Activated naive CD4-positive, alpha-beta T cell treated with anti-CD3 and anti-CD28 coated beads, Interleukin-2, amount 50 U/mL, for 24 hours (primary cell): ENCODE results near the gene LAGE3.
A peak's percentile ranks its signal among the peaks of the same experiment; 100 is the strongest.
"Not testable (repeated sequence)": the region's sequence is repeated elsewhere in the genome, so short reads cannot be mapped to it uniquely, and the experiment has no call there.

Source experiments
- H3K27ac Mint-ChIP-seq: one replicate; pipeline ENCODE4 v1.8.0; 2021; ENCODE audit warnings: mild to moderate bottlenecking, mixed read lengths
- H3K27me3 Mint-ChIP-seq: one replicate; pipeline ENCODE4 v1.8.0; 2021; ENCODE audit warnings: mixed read lengths
- H3K36me3 Mint-ChIP-seq: one replicate; pipeline ENCODE4 v1.8.0; 2021; ENCODE audit warnings: mixed read lengths
- H3K4me1 Mint-ChIP-seq: one replicate; pipeline ENCODE4 v1.8.0; 2021; ENCODE audit warnings: mixed read lengths
- H3K4me3 Mint-ChIP-seq: one replicate; pipeline ENCODE4 v1.8.0; 2021; ENCODE audit warnings: mild to moderate bottlenecking, mixed read lengths
- H3K9me3 Mint-ChIP-seq: one replicate; pipeline ENCODE4 v1.8.0; 2021; ENCODE audit warnings: mixed read lengths

The LAGE3 gene

DNA sequence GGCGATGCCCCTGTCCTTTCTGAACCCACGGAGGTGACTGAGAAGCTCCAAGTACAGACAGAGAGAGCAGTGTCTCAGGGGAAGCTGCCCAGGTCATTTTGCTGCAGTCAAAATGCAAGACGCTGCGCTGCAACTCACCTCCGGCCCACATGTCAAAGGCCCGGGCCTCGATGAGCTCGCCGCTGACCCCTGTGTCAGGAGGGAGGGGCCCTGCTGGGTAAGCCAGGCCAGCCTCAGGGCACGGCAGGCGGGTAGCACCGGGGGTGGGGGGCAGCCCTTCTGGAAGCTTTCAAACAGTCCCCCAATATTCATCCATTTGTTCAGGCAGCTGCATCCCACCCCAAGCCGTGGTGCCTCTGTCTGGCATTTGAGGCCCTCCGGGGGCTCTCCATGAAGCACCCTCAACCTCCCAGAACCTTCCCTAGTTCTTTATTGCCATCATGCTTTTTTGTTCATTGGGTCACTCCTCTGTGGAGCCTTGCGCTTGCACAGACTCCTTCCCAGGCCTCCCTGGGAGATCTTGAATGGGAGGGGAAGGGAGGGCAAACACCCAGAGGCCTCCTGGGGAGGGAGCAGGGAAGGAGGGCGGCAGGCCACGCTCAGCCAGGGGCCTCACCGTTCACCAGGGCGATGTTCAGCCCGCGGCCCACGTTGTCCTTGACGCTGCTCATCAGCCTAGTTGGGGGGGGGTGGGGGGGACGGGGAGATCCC, 28.7 kb upstream of the LAGE3 start:
- H3K9me3 Mint-ChIP-seq: no peaks in the 10 kb centered on the region
- H3K4me3 Mint-ChIP-seq: no peak overlapping the region
- H3K4me1 Mint-ChIP-seq: peaks cover 24% of the 10 kb centered on the region
- no peak overlapping the region for H3K27ac Mint-ChIP-seq
- H3K36me3 Mint-ChIP-seq: peaks cover 6% of the 10 kb centered on the region
- H3K27me3 Mint-ChIP-seq: no peaks in the 10 kb centered on the region

DNA sequence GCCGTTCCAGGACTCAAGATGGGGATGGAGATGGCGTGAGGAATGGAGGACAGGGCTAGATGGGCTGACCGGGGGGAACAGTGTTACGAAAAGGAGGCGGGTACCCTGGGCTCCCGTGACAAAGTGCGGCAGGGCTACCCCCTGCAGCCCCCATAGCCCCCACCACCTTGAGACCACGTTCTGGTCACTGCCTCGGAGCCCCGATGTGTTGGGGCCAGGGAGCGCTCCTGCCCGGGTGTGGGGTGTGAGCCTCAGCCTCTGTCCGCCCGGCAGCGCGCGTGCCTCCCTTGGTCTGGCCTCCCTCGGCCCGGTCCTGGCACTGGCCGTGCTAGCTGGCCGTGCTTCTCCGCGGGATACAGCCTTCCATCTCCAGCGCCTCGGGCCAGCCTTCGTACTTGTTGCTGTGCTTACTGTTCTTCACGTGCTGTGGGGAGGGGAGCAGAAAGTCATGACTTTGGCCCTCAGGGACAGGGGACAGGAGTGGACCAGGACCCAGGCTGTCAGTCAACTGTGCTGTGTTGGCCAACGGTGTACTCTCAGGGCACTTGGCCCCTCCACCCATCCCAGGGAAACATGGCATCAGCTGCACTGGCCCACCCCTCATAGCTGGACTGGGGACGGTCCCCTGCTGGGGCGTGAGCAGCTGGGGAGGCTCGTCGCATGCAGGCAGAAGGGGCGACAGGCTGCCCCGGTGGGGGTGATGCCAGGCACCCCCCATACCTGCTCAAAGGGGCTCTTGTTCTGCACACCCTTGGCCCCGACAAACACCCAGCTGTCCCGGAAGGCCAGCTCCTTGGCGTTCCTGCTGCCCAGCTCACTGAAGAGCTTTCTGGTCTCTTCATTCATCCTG, 27.6 kb upstream of the LAGE3 start:
- Mint-ChIP-seq H3K36me3 (peaks cover 6% of the 10 kb centered on the region), H3K4me1 (peaks cover 16% of the 10 kb centered on the region), H3K9me3 (no peaks in the 10 kb centered on the region), H3K27ac (no peak overlapping the region), H3K27me3 (no peaks in the 10 kb centered on the region), H3K4me3 (no peak overlapping the region)

DNA sequence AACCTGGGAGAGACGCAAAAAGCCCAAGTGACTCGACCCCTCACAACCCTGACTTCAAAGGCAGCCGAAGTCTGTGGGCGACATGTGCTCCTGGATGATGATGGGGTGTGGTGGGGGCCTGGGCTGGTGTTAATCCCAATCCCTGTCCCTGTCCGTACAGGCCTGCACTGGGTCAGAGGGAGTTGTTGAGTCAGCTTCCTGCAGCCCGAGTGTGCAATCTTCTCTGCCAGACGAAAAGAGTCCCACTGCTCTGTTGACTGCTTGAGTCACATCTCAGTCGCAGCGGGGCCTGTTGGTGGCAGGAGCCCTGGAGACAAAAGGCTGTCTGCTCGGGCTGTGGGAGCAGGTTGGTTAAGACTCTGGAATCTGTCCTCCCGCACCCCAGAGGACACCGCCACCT, 26.7 kb upstream of the LAGE3 start:
- Mint-ChIP-seq H3K9me3 (no peaks in the 10 kb centered on the region), H3K4me1 (peaks cover 6% of the 10 kb centered on the region), H3K4me3 (no peak overlapping the region), H3K27ac (no peak overlapping the region), H3K36me3 (peaks cover 6% of the 10 kb centered on the region), H3K27me3 (no peaks in the 10 kb centered on the region)

DNA sequence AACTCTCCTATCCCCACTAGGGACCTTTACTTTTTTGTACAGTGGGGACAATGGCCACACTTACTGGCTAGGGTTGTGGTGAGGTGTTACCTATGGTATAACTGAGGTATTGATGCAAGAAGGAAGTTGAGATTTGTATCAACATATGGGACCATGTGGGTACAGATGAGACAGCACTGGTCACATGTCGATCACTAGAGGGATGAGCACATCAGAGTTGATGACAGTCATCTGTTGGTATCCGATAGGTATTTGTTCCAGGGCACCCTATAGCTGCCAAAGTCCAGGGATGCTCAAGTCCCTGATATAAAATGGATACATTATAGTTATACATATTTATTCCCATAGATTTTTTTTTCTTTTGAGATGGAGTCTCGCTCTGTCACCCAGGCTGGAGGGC, 23.9 kb upstream of the LAGE3 start:
- Mint-ChIP-seq H3K27me3 (no peaks in the 10 kb centered on the region), H3K4me3 (no peak overlapping the region), H3K27ac (no peak overlapping the region), H3K4me1 (no peaks in the 10 kb centered on the region), H3K36me3 (no peaks in the 10 kb centered on the region), H3K9me3 (no peaks in the 10 kb centered on the region)

DNA sequence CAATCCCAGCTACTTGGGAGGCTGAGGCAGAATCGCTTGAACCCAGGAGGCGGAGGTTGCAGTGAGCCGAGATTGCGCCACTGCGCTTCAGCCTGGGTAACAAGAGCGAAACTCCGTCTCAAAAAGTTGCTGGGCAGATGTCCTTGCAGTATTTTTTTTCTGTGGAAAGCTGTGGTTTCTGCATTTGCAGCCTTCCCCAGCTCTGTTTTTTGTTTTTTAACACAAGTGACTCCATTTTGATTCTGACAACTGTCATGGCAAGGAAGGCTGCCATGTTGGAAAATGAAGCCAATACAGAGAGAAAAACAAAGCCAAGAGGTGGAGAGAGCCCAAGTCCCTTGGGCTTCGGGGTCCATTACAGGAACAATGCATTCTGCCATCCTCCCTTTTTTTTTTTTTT, 23.0 kb upstream of the LAGE3 start:
- H3K4me3 Mint-ChIP-seq: no peak overlapping the region
- no peaks in the 10 kb centered on the region for H3K36me3 Mint-ChIP-seq
- H3K27me3 Mint-ChIP-seq: no peaks in the 10 kb centered on the region
- H3K27ac Mint-ChIP-seq: no peak overlapping the region
- H3K4me1 Mint-ChIP-seq: no peaks in the 10 kb centered on the region
- H3K9me3 Mint-ChIP-seq: no peaks in the 10 kb centered on the region

DNA sequence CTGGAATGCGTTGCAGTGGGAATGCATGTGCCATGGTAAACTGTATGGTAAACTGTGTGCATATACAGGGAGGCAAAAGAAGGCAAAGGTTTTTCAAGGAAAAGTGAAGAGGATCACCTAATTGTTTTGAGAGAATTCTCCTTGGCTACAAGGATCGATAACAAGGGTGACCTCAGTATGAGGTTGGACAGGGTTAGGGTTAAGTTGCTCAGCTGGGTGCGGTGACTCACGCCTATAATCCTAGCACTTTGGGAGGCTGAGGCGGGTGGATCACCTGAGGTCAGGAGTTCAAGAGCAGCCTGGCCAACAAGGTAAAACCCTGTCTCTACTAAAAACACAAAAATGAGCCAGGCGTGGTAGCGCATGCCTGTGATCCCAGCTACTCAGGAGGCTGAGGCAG, 22.3 kb upstream of the LAGE3 start:
- not testable (repeated sequence) for H3K36me3 Mint-ChIP-seq, H3K4me3 Mint-ChIP-seq, H3K4me1 Mint-ChIP-seq, H3K9me3 Mint-ChIP-seq, H3K27ac Mint-ChIP-seq, H3K27me3 Mint-ChIP-seq

DNA sequence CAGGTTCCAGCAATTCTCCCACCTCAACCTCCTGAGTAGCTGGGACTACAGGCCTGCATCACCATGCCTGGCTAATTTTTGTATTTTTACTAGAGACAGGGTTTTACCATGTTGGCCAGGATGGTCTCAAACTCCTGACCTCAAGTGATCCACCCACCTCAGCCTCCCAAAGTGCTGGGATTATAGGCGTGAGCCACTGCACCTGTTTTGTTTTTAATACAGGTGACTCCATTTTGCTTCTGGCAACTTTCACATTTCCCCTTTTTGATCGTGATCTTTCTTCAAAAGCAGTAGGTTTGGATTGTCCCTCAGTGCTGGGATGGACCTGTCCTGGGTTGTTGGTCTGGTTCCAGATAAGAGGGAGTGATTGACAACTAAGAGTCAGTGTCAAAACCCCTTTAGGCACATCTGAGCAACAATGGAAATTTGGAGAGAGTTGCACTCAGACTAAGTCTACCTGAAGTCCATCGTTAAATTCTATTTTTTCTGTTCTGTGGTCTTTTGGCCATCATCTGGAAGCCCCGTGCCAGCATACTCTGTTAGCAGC, 17.6 kb upstream of the LAGE3 start:
- not testable (repeated sequence) for H3K27ac Mint-ChIP-seq, H3K4me1 Mint-ChIP-seq, H3K27me3 Mint-ChIP-seq, H3K4me3 Mint-ChIP-seq, H3K9me3 Mint-ChIP-seq, H3K36me3 Mint-ChIP-seq

DNA sequence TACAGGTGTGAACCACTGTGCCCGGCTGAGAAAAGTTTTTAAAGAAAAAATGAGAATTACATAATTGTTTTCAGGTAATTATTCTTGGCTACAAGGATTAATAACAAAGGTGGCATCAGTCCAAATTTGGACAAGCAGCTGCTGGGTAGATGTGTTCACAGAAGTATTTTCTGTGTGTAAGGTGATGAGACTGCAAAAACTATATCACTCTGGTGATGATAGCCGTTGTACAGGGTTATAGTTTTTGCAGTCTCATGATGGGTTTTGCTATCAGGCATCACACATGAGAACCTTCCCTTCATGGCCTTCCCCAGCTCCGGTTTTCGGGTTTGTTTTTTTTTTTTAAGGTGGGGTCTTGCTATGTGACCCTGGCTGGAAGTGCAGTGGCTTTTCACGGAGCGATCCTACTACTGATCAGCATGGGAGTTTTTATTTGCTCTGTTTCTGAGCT, 16.4 kb upstream of the LAGE3 start:
- Mint-ChIP-seq H3K27me3 (no peaks in the 10 kb centered on the region), H3K9me3 (no peaks in the 10 kb centered on the region), H3K4me1 (no peaks in the 10 kb centered on the region), H3K27ac (no peak overlapping the region), H3K4me3 (no peak overlapping the region), H3K36me3 (no peaks in the 10 kb centered on the region)

DNA sequence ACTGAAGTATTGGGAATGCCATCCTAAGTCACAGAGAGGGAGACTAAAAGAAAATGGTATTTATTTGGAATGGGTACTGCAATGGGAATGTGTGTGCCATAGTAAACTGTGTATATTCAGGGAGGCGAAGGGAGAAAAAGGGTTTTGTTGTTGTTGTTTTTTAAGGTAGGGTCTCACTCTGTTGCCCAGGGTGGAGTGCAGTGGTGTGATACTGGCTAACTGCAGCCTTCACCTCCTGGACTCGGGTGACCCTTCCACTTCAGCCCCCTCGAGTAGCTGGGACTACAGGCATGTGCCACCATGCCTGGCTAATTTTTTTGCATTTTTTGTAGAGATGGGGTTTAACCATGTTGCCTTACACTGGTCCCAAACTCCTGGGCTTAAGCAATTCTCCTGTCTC, 15.6 kb upstream of the LAGE3 start:
- peaks cover 1% of the 10 kb centered on the region for H3K4me1 Mint-ChIP-seq

DNA sequence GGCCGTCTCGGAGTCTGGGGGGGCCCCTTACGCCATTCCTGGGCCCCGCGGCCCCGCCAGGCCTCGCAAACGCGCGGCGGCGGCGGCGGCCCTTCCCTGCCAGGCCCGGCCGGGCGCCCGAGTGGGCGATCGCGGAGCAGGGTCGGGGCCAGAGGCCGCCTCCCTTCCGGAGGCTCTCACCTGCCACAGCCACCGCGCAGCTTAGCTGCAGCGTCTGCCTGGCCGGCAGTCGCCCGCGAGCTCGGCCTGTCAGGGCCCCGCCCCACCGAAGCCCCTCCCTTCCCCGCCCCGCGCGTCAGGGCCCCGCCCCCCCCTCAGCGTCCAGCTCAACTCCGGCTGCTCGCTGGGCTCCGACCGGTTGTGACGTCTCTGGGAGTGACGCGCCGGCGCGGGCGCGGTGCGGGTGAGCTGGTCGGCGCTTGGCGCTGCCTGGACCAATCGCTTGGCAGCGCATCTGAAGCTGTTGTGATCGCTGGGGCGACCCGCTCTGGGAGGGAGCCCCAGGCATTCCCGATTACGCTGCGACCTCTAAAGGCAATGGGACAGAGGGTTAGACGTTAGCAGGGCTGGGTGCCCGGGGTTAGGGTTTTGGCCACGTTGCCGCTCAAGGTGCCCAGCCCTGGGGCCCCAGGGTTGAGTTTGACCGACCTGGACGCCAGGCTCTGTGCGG, 11.5 kb upstream of the LAGE3 start, which contains the start of gene SLC10A3:
TSS of gene SLC10A3 (minus strand) at position 216 of the 670 bp plus-strand sequence. CDS start 1,689 bp downstream, outside the sequence.
- H3K36me3 Mint-ChIP-seq: no peaks in the 10 kb centered on the region
- peaks cover 20% of the 10 kb centered on the region for H3K4me1 Mint-ChIP-seq
- peak within 1 kb of the TSS; percentile 89 for H3K4me3 Mint-ChIP-seq
- no peaks in the 10 kb centered on the region for H3K9me3 Mint-ChIP-seq
- no peaks in the 10 kb centered on the region for H3K27me3 Mint-ChIP-seq
- H3K27ac Mint-ChIP-seq: peak within 1 kb of the TSS; percentile 86

More for the DNA sequence above, 15.6 kb upstream of the LAGE3 start:
- Mint-ChIP-seq H3K27me3 (no peaks in the 10 kb centered on the region), H3K4me3 (no peak overlapping the region), H3K27ac (no peak overlapping the region), H3K36me3 (no peaks in the 10 kb centered on the region), H3K9me3 (no peaks in the 10 kb centered on the region)

DNA sequence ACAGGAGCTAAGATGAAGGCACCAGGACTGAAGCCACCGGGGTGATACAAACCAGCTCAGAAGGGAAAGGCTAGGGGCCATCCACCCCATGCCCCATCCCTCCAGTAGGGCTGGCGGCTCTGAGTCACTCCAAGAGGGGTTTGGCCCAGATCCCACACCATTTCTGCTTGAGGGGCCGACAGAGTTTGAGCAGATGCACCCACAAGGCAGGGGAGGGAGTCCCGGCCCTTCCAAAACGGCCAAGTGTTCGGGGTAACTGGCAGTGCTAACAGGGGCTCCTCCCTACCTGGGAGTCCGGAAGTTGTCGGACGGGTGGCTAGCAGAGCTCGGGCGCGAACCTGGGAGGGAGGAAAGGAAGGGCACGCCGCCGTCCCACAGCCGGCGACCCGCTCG, 10.9 kb upstream of the LAGE3 start:
- Mint-ChIP-seq H3K27me3 (no peaks in the 10 kb centered on the region), H3K36me3 (no peaks in the 10 kb centered on the region), H3K4me1 (peaks cover 20% of the 10 kb centered on the region), H3K27ac (peak overlapping the region; percentile 65), H3K9me3 (no peaks in the 10 kb centered on the region), H3K4me3 (peak overlapping the region; percentile 89)

DNA sequence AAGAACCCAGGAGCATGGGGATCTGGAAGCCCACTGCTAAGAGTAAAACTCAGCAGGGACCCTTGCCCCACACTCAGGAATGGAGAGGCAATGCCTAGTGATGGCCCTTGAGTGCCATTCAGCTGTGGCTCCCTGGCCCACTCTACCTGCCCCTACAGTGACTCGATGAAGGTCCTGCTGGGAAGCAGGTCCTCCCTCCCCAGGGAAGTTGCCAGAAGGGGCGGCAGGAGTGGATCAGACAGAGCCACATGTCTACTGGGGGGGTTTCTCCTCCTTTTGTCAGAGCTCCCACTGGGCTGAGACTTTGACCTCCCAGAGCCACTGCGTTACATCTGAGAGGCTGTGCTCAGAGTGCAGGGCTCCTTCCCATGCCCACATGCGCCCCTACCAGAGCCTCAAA, 10.1 kb upstream of the LAGE3 start:
- H3K27ac Mint-ChIP-seq: no peak overlapping the region
- H3K27me3 Mint-ChIP-seq: no peaks in the 10 kb centered on the region
- H3K4me1 Mint-ChIP-seq: peaks cover 20% of the 10 kb centered on the region
- no peaks in the 10 kb centered on the region for H3K9me3 Mint-ChIP-seq
- H3K4me3 Mint-ChIP-seq: peak overlapping the region; percentile 89
- no peaks in the 10 kb centered on the region for H3K36me3 Mint-ChIP-seq

DNA sequence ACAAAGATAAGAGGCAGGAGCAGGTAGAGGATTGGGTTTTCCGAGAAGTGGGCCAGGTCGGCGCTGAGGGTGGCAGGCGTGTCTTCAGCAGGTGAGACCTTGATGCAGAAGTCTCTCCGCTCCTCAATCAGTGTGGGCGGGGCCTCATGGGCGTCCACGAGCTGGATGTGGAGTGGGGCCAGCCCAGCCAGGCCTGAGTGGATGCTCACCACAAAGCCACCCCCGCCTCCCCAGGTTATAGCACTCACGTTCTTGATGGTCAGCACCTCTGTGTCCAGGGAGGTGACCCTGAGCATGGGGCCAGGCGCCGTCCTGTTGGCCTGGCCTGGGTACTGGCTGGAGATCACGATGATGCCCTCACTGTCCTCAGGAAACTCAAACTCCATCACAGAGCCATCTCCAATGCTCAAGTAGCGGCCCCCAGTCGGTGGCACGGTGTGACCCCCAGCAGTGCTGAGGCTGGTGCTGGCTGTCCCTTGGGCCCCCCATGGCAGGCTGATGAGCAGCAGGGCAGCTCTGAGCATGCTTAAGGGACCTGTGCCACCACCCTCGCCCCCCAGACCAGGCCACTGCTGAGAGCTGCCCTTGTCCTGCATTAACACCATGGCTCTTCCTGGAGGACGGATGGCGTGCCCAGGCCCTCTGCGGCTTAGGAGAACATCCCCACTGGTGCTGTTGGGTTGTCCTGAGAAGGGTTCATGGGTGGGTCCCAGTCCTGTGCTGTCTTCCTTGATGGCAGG, 9.4 kb upstream of the LAGE3 start:
- H3K4me1 Mint-ChIP-seq: peaks cover 20% of the 10 kb centered on the region
- no peaks in the 10 kb centered on the region for H3K36me3 Mint-ChIP-seq
- H3K9me3 Mint-ChIP-seq: no peaks in the 10 kb centered on the region
- H3K27ac Mint-ChIP-seq: peak overlapping the region; percentile 35
- peak overlapping the region; percentile 89 for H3K4me3 Mint-ChIP-seq
- no peaks in the 10 kb centered on the region for H3K27me3 Mint-ChIP-seq

DNA sequence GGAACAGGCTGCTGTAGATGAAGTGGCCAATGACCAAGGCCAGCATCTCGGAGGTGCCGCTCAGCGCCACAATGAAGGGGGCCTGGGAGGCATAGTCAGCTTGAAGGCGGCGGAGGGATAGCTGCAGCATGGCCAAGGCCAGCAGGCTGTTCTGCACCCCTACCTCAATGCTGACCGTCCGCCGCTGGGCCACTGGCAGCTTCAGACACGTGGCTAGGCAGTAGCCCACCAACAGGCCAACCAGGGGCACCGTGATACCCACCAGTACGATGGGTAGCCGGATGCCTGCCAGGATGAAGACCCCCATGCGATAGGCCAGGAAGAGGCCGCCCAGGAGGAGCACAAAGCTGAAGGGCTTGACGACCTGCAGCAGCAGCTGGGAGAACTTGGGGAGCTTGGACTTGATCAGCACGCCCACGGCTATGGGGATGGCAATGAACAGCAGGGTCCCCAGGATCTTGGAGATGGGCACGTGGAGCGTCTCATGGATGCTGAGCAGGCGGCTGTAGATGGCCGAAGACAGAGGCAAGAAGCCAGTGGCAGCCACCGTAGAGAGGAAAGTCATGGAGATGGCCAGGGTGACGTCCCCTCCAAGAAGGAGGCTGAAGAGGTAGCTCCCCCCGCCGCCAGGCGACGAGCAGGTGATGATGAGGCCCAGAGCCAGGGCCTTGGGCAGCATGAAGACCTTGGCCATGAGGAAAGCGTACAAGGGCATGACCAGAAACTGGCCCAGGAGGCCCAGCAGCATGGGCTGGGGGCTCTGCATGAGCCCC, 8.6 kb upstream of the LAGE3 start:
- Mint-ChIP-seq H3K27ac (peak overlapping the region; percentile 35), H3K9me3 (no peaks in the 10 kb centered on the region), H3K4me3 (peak overlapping the region; percentile 39), H3K27me3 (no peaks in the 10 kb centered on the region), H3K4me1 (peaks cover 20% of the 10 kb centered on the region), H3K36me3 (no peaks in the 10 kb centered on the region)
